Ectodermal cell (in vitro differentiated cells): ENCODE data around the gene CDC42.

ENCODE experiments used
- H3K27ac ChIP-seq: 2 replicates; pipeline ENCODE4 v1.7.0; 2013; ENCODE audit warnings: mild to moderate bottlenecking, low read depth, low read length; ENCODE audit not compliant: insufficient read depth, poor library complexity, severe bottlenecking
- H3K27me3 ChIP-seq: 2 replicates; pipeline ENCODE4 v1.7.0; 2013; ENCODE audit warnings: mild to moderate bottlenecking, low read length; ENCODE audit not compliant: insufficient read depth, control insufficient read depth, poor library complexity, severe bottlenecking
- H3K36me3 ChIP-seq: one replicate; pipeline ENCODE4 v1.7.0; 2013; ENCODE audit warnings: low read length; ENCODE audit not compliant: control insufficient read depth, insufficient read depth
- H3K4me1 ChIP-seq: one replicate; pipeline ENCODE4 v1.7.0; 2013; ENCODE audit warnings: low read length; ENCODE audit not compliant: control insufficient read depth, insufficient read depth
- H3K4me3 ChIP-seq: 2 replicates; pipeline ENCODE4 v1.7.0; 2013; ENCODE audit warnings: low read depth, low read length, control low read depth; ENCODE audit not compliant: insufficient read depth
- H3K9me3 ChIP-seq: 2 replicates; pipeline ENCODE4 v1.7.0; 2013; ENCODE audit warnings: mild to moderate bottlenecking, low read length, moderate library complexity; ENCODE audit not compliant: control insufficient read depth
- WGBS, 2 experiments: methylation state at CpG; one replicate each; pipeline ENCODE4 v1.1.7; 2013; ENCODE audit warnings: missing lambda C conversion rate in 2 of 2; 5-methylcytosine and 5-hydroxymethylcytosine counted together

Gene CDC42

DNA sequence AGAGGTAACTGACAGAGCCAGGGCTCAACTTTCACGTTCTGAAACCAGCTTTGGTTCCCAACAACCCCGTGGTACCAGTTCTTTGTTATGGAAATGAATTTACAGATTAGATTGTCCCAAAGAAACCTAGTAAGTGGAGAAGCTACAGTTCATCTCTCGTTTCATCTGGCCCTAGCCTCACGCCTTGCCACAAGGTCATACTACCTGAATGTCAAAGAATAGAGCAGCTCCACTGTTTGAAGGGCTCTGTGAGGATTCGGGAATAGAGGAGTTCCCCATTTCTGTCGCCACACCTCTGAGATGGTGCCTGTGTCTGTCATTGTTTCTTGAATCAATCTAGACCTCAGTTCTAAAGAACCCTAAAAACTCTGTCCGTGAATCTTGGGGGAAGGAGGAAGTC lies 15.0 kb upstream of the CDC42 start:
- H3K9me3 ChIP-seq, result no peaks in the 10 kb centered on the region
- 51 to 52% methylated on average over 6 of the region's 7 CpGs for WGBS, 2 experiments
- H3K4me3 ChIP-seq, result no peak overlapping the region
- H3K27ac ChIP-seq, result no peak overlapping the region
- no peaks in the 10 kb centered on the region for H3K27me3 ChIP-seq
- H3K36me3 ChIP-seq, result no peaks in the 10 kb centered on the region
- H3K4me1 ChIP-seq, result peaks cover 5% of the 10 kb centered on the region

DNA sequence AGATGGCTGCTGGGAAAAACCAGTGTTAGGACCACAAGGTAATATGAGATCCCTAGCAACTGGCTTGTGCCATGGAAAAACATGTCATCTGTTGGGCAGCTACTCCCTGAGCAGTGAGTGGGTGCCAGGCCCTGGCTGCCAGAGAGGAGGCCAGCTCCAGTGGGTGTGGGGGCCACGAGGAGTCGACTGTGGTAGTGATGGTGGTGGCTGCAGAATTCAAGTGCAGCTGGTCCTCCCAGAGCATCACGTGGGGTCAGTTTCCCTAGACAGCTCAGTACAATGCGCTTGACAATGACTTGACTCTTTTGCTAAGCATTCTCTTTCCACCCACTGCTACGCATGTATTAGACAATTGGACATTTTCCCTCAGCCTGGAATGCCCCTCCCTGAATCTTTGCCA lies 14.5 kb upstream of the CDC42 start:
- WGBS, 2 experiments, result 88 to 93% methylated on average over 5 of the region's 5 CpGs
- Histone ChIP-seq H3K4me3 (no peak overlapping the region), H3K36me3 (no peaks in the 10 kb centered on the region), H3K9me3 (no peaks in the 10 kb centered on the region), H3K27ac (no peak overlapping the region), H3K4me1 (peaks cover 5% of the 10 kb centered on the region), H3K27me3 (no peaks in the 10 kb centered on the region)

DNA sequence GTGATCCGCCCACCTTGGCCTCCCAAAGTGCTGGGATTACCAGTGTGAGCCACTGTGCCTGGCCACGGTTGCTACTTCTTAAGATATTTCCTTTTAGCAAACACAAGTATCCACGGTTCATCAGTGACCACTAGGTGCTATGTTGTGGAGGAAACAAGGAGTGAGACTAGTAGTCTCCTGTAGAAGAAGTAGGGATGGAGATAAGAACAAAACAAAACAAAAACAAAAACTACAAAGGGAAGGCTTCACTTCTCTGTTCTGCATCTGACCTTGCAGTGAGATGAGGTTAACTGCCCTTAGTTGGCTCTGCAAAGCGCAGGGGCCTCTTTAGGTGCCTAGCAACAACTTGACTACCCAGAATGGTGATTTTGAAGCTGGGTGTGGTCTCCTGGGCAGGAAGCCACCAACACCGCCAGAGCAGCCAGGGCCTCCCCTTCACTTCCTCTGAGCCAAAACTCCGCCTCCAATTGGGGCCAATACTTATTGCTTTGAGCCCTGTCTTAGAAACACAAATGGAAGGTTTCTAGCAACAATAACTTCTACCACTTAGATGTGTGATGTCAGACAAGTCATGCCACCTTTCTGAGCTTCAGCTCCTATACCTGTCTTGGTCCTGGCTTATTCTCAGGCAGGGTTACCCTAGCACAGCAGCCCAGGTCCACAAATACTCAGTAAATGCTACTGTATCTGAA lies 12.8 kb upstream of the CDC42 start:
- peaks cover 5% of the 10 kb centered on the region for H3K4me1 ChIP-seq
- H3K9me3 ChIP-seq, result no peaks in the 10 kb centered on the region
- no peaks in the 10 kb centered on the region for H3K36me3 ChIP-seq
- WGBS, 2 experiments, result 75 to 84% methylated on average over 5 to 6 of the region's 6 CpGs
- H3K27ac ChIP-seq, result no peak overlapping the region
- H3K27me3 ChIP-seq, result no peaks in the 10 kb centered on the region
- H3K4me3 ChIP-seq, result no peak overlapping the region

DNA sequence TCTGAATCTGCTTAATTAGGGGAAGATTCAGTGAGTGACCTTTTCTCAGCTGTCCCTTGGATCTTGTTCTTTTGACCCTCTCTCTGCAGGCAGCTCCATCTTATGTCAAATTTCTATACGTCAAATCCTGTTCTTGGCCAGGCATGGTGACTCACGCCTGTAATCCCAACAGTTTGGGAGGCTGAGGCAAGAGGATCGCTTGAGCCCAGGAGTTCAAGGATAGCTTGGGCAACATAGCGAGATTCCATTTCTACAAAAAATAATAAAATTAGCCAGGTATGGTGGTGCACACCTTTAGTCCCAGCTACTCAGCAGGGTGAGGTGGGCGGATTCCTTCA lies 12.3 kb upstream of the CDC42 start:
- Histone ChIP-seq H3K4me1 (peaks cover 5% of the 10 kb centered on the region), H3K27me3 (no peaks in the 10 kb centered on the region), H3K9me3 (no peaks in the 10 kb centered on the region), H3K27ac (no peak overlapping the region), H3K4me3 (no peak overlapping the region), H3K36me3 (no peaks in the 10 kb centered on the region)
- WGBS, 2 experiments, result 88 to 93% methylated on average over 5 of the region's 5 CpGs

DNA sequence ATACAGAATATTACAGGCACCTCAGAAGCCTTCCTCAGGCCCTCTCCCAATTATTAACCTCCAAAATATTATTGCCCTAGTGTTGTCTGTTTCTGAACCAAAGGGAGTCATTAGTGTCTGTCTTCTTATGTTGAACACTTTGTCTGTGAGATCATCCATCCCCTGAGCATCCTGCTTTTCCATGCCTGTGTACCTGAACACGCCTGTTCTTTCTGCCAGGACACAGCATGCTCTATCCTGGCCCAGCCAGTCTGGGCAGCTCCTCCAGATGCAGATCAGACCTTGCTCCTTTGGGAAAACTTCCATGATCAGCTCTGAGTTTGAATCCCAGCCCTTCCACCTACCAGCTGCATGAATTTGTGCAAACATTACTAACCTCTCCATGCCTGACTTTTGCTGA lies 11.0 kb upstream of the CDC42 start:
- Histone ChIP-seq H3K27me3 (no peaks in the 10 kb centered on the region), H3K4me3 (no peak overlapping the region), H3K27ac (no peak overlapping the region), H3K36me3 (no peaks in the 10 kb centered on the region), H3K9me3 (no peaks in the 10 kb centered on the region), H3K4me1 (peaks cover 5% of the 10 kb centered on the region)
- WGBS, 2 experiments, result 90 to 92% methylated on average over 1 of the region's 1 CpG

DNA sequence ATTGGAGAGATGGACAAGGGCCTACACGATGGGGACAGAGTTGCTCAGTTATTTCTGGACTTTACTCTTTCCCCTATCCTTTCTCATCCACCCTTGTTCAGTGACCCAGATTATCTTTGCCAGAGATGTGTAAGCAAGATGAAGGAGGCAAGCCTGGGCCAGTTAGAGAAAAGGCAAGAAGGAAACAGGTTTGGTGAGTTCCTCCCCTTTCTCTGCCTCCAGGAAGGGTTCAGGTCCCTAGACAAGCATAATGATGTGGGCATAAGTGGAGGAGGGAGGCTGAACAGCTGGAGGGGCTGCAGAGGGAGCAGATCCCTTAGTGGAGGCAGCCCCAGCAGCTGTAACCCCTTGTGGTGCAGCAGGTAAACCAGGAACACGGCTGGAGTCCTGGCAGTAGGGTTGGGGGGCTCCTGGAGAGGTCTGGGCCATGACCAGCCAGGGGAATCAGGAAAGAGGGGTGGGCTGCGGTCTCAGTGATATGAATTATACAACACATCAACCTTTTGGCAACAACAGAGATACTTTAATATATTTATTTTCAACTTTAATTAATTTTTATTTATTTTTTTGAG lies 9.2 kb upstream of the CDC42 start:
- no peak overlapping the region for H3K4me3 ChIP-seq
- H3K9me3 ChIP-seq, result no peaks in the 10 kb centered on the region
- H3K4me1 ChIP-seq, result no peaks in the 10 kb centered on the region
- H3K36me3 ChIP-seq, result no peaks in the 10 kb centered on the region
- no peak overlapping the region for H3K27ac ChIP-seq
- 72 to 91% methylated on average over 2 to 3 of the region's 3 CpGs for WGBS, 2 experiments
- H3K27me3 ChIP-seq, result no peaks in the 10 kb centered on the region

DNA sequence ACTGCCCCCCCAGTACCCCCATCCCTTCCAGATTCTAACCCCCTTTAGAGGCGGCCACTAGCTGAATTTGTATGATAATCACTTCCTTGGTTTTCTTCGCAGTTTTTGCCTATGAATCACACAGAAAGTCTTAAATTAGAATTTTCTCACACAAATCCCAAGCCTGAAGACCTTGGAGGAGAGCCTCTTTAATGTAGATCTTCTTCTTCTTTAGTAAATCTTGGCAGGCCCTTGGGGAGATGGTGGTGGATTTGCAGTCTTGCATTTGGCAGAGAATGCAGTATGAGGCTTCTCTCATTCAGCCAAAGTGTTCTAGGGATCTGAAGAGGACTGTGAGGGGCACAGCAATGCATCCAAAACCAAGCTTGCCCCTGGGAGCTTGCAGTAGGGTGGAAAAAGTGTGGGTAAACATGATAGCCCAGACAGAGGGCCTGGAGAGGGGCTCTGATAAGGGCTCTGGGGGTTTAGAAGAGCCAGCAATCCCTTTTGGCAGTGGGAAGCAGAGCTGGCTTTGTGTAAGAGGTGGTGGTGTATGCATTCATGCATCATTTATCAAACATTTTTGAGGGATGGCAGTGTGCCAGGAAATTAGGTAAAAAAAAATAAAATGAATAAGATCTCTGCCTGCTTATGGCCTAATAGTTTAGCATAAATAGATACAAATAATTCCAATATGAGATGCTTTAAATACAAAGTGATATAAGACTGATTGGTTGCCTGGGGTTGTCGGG lies 7.7 kb upstream of the CDC42 start:
- Histone ChIP-seq H3K4me1 (no peaks in the 10 kb centered on the region), H3K36me3 (no peaks in the 10 kb centered on the region), H3K9me3 (no peaks in the 10 kb centered on the region), H3K27ac (no peak overlapping the region), H3K27me3 (no peaks in the 10 kb centered on the region), H3K4me3 (no peak overlapping the region)
- WGBS, 2 experiments, result 76 to 77% methylated on average over 3 of the region's 3 CpGs

DNA sequence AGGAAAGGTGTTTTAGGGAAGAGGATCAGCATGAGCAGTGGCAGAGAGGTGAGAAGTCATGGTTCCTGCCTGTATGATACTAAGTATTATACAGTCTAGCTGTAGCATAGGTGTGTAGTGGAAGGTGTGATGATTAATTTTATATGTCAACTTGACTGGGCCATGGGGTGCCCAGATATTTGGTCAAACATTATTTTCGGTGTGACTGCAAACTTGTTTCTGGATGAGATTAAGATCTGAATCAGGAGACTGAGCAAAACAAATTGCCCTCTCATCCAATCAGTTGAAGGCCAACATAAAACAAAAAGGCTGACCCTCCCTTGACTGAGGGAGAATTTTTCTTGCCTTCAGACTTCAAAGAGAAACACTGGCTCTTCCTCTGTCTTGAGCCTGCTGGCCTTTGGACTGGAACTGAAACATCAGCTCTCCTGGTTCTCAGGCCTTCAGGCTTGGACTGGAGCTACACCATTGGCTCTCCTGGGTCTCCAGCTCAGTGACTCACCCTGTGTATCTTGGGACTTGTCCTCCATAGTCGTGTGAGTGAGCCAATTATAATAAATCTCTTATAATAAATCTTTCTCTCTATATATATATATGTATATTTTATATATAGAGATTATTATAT lies 6.8 kb upstream of the CDC42 start:
- WGBS, 2 experiments, result 89 to 90% methylated on average over 1 of the region's 2 CpGs
- H3K4me1 ChIP-seq, result no peaks in the 10 kb centered on the region
- no peaks in the 10 kb centered on the region for H3K36me3 ChIP-seq
- no peaks in the 10 kb centered on the region for H3K27me3 ChIP-seq
- H3K9me3 ChIP-seq, result no peaks in the 10 kb centered on the region
- no peak overlapping the region for H3K27ac ChIP-seq
- no peak overlapping the region for H3K4me3 ChIP-seq

DNA sequence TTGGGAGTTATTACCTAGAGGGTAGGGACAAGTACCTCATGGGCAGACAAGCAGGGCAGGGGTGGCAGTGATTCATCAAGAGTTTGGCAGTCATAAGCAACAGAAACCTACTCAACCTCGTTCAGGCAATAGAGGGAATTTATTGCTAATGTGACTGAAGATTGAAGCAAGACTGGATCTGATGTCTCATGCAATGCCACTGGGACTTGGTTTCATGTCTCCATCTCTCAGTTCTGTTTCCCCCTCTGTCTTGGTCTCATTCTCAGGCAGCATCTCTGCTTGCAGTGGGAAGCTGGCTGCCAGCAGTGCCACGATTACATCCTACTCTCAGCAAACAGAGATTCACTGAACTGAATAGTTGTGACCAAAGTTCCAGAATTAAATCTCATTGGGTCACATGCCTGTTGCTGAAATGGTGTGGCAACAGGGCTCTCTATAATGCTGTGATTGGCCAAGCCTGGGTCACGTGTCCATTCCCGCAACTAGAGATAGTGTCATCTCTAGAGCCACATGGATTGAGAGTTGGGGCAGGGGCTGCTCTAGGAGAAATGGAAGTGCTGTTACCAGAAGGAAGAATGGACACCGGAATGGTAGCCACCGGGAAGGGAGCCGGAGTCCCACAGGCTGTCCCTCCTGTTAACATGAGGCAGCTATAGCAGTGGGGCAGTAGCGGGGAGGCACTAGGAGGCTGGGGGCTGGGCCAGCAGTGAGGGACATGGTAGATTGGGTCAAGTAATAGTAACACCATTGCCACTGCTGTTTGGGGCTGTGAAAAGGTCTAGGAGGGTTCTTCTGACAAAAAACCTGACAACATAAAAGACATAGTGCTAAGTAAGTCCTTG lies 3.9 kb upstream of the CDC42 start:
- Histone ChIP-seq H3K36me3 (no peaks in the 10 kb centered on the region), H3K4me1 (no peaks in the 10 kb centered on the region), H3K27ac (no peak overlapping the region), H3K4me3 (no peak overlapping the region), H3K9me3 (no peaks in the 10 kb centered on the region), H3K27me3 (no peaks in the 10 kb centered on the region)
- 92 to 93% methylated on average over 8 of the region's 8 CpGs for WGBS, 2 experiments
